Endothelial cell of umbilical vein (primary cell): ENCODE results near the gene CAMSAP1. TPM values are rescaled to one million over a fixed set of nuclear protein-coding genes. Genes with fewer than 3 reads are reported as not detected.

ENCODE experiments used
- BruUV-seq: library from RNA; stranded (reverse); fragments of 400-500 nt; replicated peaks from 2 replicates; lab custom pipeline; 2021; lab: Mats Ljungman, UMichigan
- CTCF ChIA-PET: fragments of 300-600, 350-600 bp; sonication (Branson Sonifier 250); formaldehyde crosslinking; loops from one replicate; lab custom pipeline; 2021; ENCODE audit warnings: antibody characterized with exemption, inconsistent platforms; lab: Charles Lee
- POLR2A ChIA-PET: fragments of 300-600, 350-600 bp; sonication (Branson Sonifier 250); formaldehyde crosslinking; loops from one replicate; lab custom pipeline; 2021; ENCODE audit warnings: antibody characterized with exemption, inconsistent platforms; lab: Charles Lee
- DNase-seq: peaks from one replicate; pipeline ENCODE4 v3.0.0-alpha.2; 2011; ENCODE audit warnings: low read depth, low spot score
- FAIRE-seq: peaks from 2 replicates; lab custom pipeline; 2011; peaks lifted over from hg19 to GRCh38; lab: Jason Lieb, UNC
- H2AFZ ChIP-seq: 2 replicates; pipeline ENCODE4 v1.6.0; 2012; ENCODE audit warnings: low read depth, low read length, control low read depth, inconsistent platforms
- H3K27ac ChIP-seq: 2 replicates; pipeline ENCODE4 v1.5.1; 2011; ENCODE audit warnings: low read depth, mild to moderate bottlenecking, control low read depth, low read length, moderate library complexity; ENCODE audit not compliant: insufficient read depth
- H3K27me3 ChIP-seq, 2 experiments: 2 replicates each; pipeline versions ENCODE4 v1.6.0 to v1.6.1; 2011; ENCODE audit warnings: low read length in 2 of 2, mixed read lengths in 1 of 2; ENCODE audit not compliant: control insufficient read depth in 2 of 2, insufficient read depth in 2 of 2
- H3K36me3 ChIP-seq, 2 experiments: 2 replicates in 1 of 2; 3 replicates in 1 of 2; pipeline ENCODE4 v1.5.1; 2011; ENCODE audit warnings: low read length in 2 of 2, mild to moderate bottlenecking in 1 of 2, moderate library complexity in 1 of 2; ENCODE audit not compliant: control insufficient read depth in 2 of 2, insufficient read depth in 2 of 2; ENCODE audit errors: extremely low read depth in 1 of 2
- H3K4me1 ChIP-seq: 3 replicates; pipeline ENCODE4 v1.5.1; 2011; ENCODE audit warnings: mild to moderate bottlenecking, low read length; ENCODE audit not compliant: control insufficient read depth, insufficient read depth; ENCODE audit errors: extremely low read depth
- H3K4me2 ChIP-seq: 2 replicates; pipeline ENCODE4 v1.6.1; 2011; ENCODE audit warnings: low read length, control low read depth, mixed read lengths; ENCODE audit not compliant: insufficient read depth
- H3K4me3 ChIP-seq, 3 experiments: fragments of 200-600 bp in 1 of 3; sonication (generic), shearing (Covaris generic) in 1 of 3; replicated peaks in 1 of 3; 2 replicates each; pipeline ENCODE4 v1.5.1; 2011 to 2016; ENCODE audit warnings: control low read depth in 3 of 3, low read length in 3 of 3, mild to moderate bottlenecking in 2 of 3, inconsistent platforms in 1 of 3, low read depth in 1 of 3, moderate library complexity in 1 of 3; ENCODE audit not compliant: insufficient read depth in 1 of 3
- H3K79me2 ChIP-seq: 2 replicates; pipeline ENCODE4 v1.6.0; 2012; ENCODE audit warnings: low read length, inconsistent platforms; ENCODE audit not compliant: control insufficient read depth, insufficient read depth
- H3K9ac ChIP-seq: replicated peaks from 2 replicates; pipeline ENCODE3; 2011; ENCODE audit warnings: low read length, control low read depth; ENCODE audit not compliant: insufficient read depth; ENCODE audit errors: extremely low read depth
- H3K9me1 ChIP-seq: replicated peaks from 3 replicates; pipeline ENCODE4 v1.6.0; 2011; ENCODE audit warnings: mild to moderate bottlenecking, low read length; ENCODE audit not compliant: control insufficient read depth, insufficient read depth; ENCODE audit errors: extremely low read depth
- H3K9me3 ChIP-seq: replicated peaks from 2 replicates; pipeline ENCODE4 v1.5.1; 2012; ENCODE audit warnings: low read length, inconsistent platforms; ENCODE audit not compliant: control insufficient read depth, insufficient read depth
- H4K20me1 ChIP-seq: replicated peaks from 2 replicates; pipeline ENCODE3; 2011; ENCODE audit warnings: mild to moderate bottlenecking, low read length; ENCODE audit not compliant: control insufficient read depth, insufficient read depth; ENCODE audit errors: extremely low read depth
- CTCF ChIP-seq, 2 donors: IDR thresholded peaks; 1 replicate in 1 of 2; 2 replicates in 1 of 2; pipeline ENCODE4 v1.5.1; 2011; ENCODE audit warnings: low read length in 2 of 2, mild to moderate bottlenecking in 2 of 2, moderate library complexity in 2 of 2, control low read depth in 1 of 2, inconsistent platforms in 1 of 2, low read depth in 1 of 2; ENCODE audit not compliant: insufficient read depth in 1 of 2; ENCODE audit errors: extremely low read depth in 1 of 2
- EZH2 ChIP-seq: IDR thresholded peaks from 2 replicates; pipeline ENCODE4 v1.6.1; 2012; ENCODE audit warnings: borderline replicate concordance, low read depth, mild to moderate bottlenecking, moderate library complexity, low read length, inconsistent platforms; ENCODE audit not compliant: severe bottlenecking
- FOS ChIP-seq: IDR thresholded peaks from 2 replicates; pipeline ENCODE4 v1.6.1; 2011; ENCODE audit warnings: mild to moderate bottlenecking, low read length, moderate library complexity, borderline replicate concordance; ENCODE audit not compliant: insufficient read depth
- GATA2 ChIP-seq: IDR thresholded peaks from 2 replicates; pipeline ENCODE4 v1.7.0; 2011; ENCODE audit warnings: low read depth, mild to moderate bottlenecking, moderate library complexity, mixed read lengths, low read length; ENCODE audit not compliant: insufficient read length, insufficient read depth
- JUN ChIP-seq: IDR thresholded peaks from 2 replicates; pipeline ENCODE4 v1.6.1; 2011; ENCODE audit warnings: borderline replicate concordance, low read depth; ENCODE audit not compliant: insufficient read length, insufficient read depth
- MAX ChIP-seq: IDR thresholded peaks from 2 replicates; pipeline ENCODE4 v1.6.1; 2011; ENCODE audit not compliant: insufficient read depth, insufficient read length
- MYC ChIP-seq: IDR thresholded peaks from one replicate; pipeline ENCODE4 v1.6.1; 2011; ENCODE audit warnings: mild to moderate bottlenecking, low read depth, low read length
- POLR2A ChIP-seq: IDR thresholded peaks from 2 replicates; pipeline ENCODE4 v1.6.1; 2012; ENCODE audit warnings: low read depth, mild to moderate bottlenecking, control low read depth, low read length
- POLR2AphosphoS5 ChIP-seq: IDR thresholded peaks from 2 replicates; pipeline ENCODE4 v1.6.1; 2012; ENCODE audit warnings: low read depth, mild to moderate bottlenecking, control low read depth, low read length, moderate library complexity; ENCODE audit not compliant: insufficient read depth
- dilution Hi-C: fragments of 300-500 bp; cut with MboI; formaldehyde crosslinking; loops from one replicate; pipeline ENCODE4 v1.15.0; 2019; ENCODE audit warnings: low sequenced_read_pairs; ENCODE audit not compliant: extremely low pct_ligation_motif_present
- intact Hi-C: fragments of 100-400 bp; cut with micrococcal nuclease; formaldehyde crosslinking; loops from one replicate; pipeline ENCODE4 v1.10.0; 2022
- polyA plus RNA-seq, 4 experiments: library from polyadenylated mRNA; depleted of rRNA in 3 of 4; stranded (reverse) in 3 of 4; unstranded in 1 of 4; fragments of >200 nt; gene quantifications; 2 replicates each; pipeline versions ENCODE4 v1.2.1 to v1.2.3, GENCODE V29; 2011 to 2012; ENCODE audit warnings: missing spikeins in 1 of 4
- total RNA-seq: library from RNA; stranded (reverse); gene quantifications from 2 replicates; pipeline ENCODE4 v1.2.3, GENCODE V29; 2021

The CAMSAP1 gene
- total and polyA plus RNA-seq, 2 donors (not counting 3 experiments of a cell fraction or from before 2014, with no cell fraction given): 8.1 to 25.5 TPM

GRCh38 chr9:135902655-135903357 is 4.5 kb downstream of the CAMSAP1 start:
- no peak overlapping the region for H3K4me3 ChIP-seq
- CTCF ChIA-PET: interaction anchor here (1.3 kb wide), 1 partner anchor 17 kb away, joined by 4 read pairs; no protein-coding TSS in a partner anchor
- H3K9me3 ChIP-seq: no peaks in the 10 kb centered on the region
- intact Hi-C loops: no loop called here
- H3K27me3 ChIP-seq: no peaks in the 10 kb centered on the region
- DNase-seq: no peak
- no peak for FAIRE-seq
- no peaks in the 10 kb centered on the region for H3K36me3 ChIP-seq
- no peak overlapping the region for H3K4me2 ChIP-seq
- dilution Hi-C loops: no loop called here
- peaks cover 16% of the 10 kb centered on the region for H3K4me1 ChIP-seq
- no peaks in the 10 kb centered on the region for H4K20me1 ChIP-seq
- H3K79me2 ChIP-seq: peaks cover 89% of the 10 kb centered on the region
- no peak for TF ChIP-seq CTCF (IDR thresholded peaks at IDR 0.05; ENCODE audit: extremely low read depth in 1 of 2, insufficient read depth in 1 of 2, low read depth in 1 of 2, low read length in 2 of 2)
- no peak for TF ChIP-seq EZH2
- no peak for TF ChIP-seq MAX
- no peak for TF ChIP-seq JUN
- TF ChIP-seq POLR2A: no peak
- no peak for TF ChIP-seq GATA2
- no peak for TF ChIP-seq POLR2AphosphoS5
- TF ChIP-seq MYC: no peak
- no peak for TF ChIP-seq FOS
- H3K9me1 ChIP-seq: no peaks in the 10 kb centered on the region
- POLR2A ChIA-PET: no interaction called here
- BruUV-seq: no TSS peak
- no peak overlapping the region for H2AFZ ChIP-seq
- no peak overlapping the region for H3K27ac ChIP-seq
- H3K9ac ChIP-seq: no peak overlapping the region
